Uterus (tissue), 2 donors: Measurements from ENCODE around the gene STPG2.

Experiments
- POLR2A ChIP-seq, 2 donors: fragments of 450-650 bp; IDR thresholded peaks; one replicate each; pipeline ENCODE4 v1.6.1; 2016; ENCODE audit warnings: antibody characterized with exemption in 2 of 2, mild to moderate bottlenecking in 1 of 2, moderate library complexity in 1 of 2
- TF ChIP-seq, protein P1 (sequence below), 4 experiments: fragments of 200-600 bp in 2 of 4; fragments of 450-650 bp in 2 of 4; sonication (generic) in 2 of 4; IDR thresholded peaks; one replicate each; pipeline ENCODE4 v1.5.1; 2016 to 2019; ENCODE audit warnings: antibody characterized with exemption in 4 of 4, mild to moderate bottlenecking in 2 of 4, moderate library complexity in 1 of 4

DNA sequence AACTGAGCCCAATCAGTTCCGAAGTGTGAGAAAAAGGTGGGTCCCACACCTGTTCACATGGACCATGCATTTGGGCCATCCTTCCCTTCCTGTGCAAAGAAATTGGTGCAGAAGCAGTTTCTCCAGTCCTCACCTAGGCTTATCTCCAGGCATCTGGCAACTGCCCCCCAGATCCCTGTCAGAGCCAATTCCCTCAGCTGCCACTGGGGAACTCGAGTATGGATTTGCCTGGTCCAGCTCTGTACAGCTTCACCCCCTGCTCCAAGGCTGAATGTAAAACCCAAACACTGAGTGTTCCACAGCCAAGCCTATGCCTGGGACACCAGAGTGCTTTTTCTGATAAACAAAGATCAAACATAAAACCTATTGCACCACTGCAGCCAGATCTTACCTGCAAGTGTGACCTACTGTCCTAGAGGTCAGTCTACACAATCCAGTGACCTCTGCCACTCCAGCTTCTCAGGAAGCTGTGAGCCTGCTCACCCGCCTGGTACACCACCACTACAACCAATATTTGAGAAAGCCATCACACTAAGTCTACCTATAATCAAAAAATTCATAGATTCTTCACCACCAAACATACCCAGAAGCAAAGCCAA is 136.4 kb downstream of the STPG2 start:
- TF ChIP-seq, protein P1, sequence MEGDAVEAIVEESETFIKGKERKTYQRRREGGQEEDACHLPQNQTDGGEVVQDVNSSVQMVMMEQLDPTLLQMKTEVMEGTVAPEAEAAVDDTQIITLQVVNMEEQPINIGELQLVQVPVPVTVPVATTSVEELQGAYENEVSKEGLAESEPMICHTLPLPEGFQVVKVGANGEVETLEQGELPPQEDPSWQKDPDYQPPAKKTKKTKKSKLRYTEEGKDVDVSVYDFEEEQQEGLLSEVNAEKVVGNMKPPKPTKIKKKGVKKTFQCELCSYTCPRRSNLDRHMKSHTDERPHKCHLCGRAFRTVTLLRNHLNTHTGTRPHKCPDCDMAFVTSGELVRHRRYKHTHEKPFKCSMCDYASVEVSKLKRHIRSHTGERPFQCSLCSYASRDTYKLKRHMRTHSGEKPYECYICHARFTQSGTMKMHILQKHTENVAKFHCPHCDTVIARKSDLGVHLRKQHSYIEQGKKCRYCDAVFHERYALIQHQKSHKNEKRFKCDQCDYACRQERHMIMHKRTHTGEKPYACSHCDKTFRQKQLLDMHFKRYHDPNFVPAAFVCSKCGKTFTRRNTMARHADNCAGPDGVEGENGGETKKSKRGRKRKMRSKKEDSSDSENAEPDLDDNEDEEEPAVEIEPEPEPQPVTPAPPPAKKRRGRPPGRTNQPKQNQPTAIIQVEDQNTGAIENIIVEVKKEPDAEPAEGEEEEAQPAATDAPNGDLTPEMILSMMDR (IDR thresholded peaks at IDR 0.05), result no peak
- TF ChIP-seq POLR2A (IDR thresholded peaks at IDR 0.05), result no peak
